Muscle of leg (tissue), 11 donors: Measurements from ENCODE around the gene CROT. TPM values are rescaled to one million over a fixed set of nuclear protein-coding genes. Genes with fewer than 3 reads are reported as not detected.
A peak's percentile ranks its signal among the peaks of the same experiment; 100 is the strongest.

Source experiments
- DNase-seq: peaks from one replicate; pipeline ENCODE4 v3.0.0; 2013
- H3K27ac ChIP-seq: one replicate; pipeline ENCODE4 v1.5.1; 2013; ENCODE audit warnings: mild to moderate bottlenecking, low read length, control low read depth
- H3K27me3 ChIP-seq: one replicate; pipeline ENCODE4 v1.6.1; 2013; ENCODE audit warnings: low read length; ENCODE audit not compliant: control insufficient read depth, insufficient read depth
- H3K36me3 ChIP-seq: one replicate; pipeline ENCODE4 v1.6.1; 2013; ENCODE audit warnings: low read length; ENCODE audit not compliant: control insufficient read depth, insufficient read depth
- H3K4me1 ChIP-seq: one replicate; pipeline ENCODE4 v1.6.1; 2013; ENCODE audit warnings: low read length; ENCODE audit not compliant: control insufficient read depth, insufficient read depth
- H3K4me3 ChIP-seq: one replicate; pipeline ENCODE4 v1.5.1; 2013; ENCODE audit warnings: low read length, control low read depth
- H3K9me3 ChIP-seq: replicated peaks from 2 replicates; pipeline ENCODE4 v1.6.1; 2013; ENCODE audit warnings: low read depth, low read length; ENCODE audit not compliant: control insufficient read depth
- WGBS: methylation state at CpG from one replicate; pipeline ENCODE4 v1.1.5; 2013; ENCODE audit warnings: missing lambda C conversion rate; ENCODE audit not compliant: insufficient coverage; 5-methylcytosine and 5-hydroxymethylcytosine counted together
- polyA plus RNA-seq, 8 donors: library from polyadenylated mRNA; unstranded; fragments of 120-200 nt; gene quantifications; one replicate each; pipeline versions ENCODE4 v1.2.1 to v1.2.3, GENCODE V29; 2013; ENCODE audit warnings: inconsistent platforms in 1 of 8, low replicate concordance in 1 of 8; ENCODE audit not compliant: insufficient read length in 8 of 8, insufficient read depth in 1 of 8
- total RNA-seq: library from RNA; stranded (reverse); fragments of 120-200 nt; gene quantifications from one replicate; pipeline ENCODE4 v1.2.4, GENCODE V29; 2013

The CROT gene
- total and polyA plus RNA-seq, 9 donors, result 7.3 to 14.7 (median 9.5) TPM

DNA sequence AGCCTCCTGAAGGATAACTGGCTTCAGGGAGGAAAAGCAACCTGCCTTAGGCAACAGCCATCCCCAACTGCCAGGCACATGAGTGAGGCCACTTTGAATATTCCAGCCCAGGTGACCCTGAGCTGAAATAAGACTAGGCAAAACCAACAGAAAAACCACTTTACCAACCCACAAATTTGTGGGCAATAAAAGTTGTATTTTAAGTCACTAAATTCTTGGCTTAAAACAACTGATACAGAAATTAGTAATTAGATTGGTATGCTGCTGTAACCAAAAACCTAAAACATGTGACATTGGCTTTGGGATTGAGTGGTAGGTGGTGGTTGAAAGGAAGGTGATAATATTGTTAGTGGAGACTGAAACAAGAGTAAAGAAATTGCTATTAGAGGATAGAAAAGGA is 90.1 kb downstream of the CROT start:
- no peak for DNase-seq
- Histone ChIP-seq H3K9me3 (no peaks in the 10 kb centered on the region), H3K27ac (no peak overlapping the region), H3K36me3 (no peaks in the 10 kb centered on the region), H3K4me3 (no peak overlapping the region), H3K4me1 (no peaks in the 10 kb centered on the region), H3K27me3 (no peaks in the 10 kb centered on the region)

DNA sequence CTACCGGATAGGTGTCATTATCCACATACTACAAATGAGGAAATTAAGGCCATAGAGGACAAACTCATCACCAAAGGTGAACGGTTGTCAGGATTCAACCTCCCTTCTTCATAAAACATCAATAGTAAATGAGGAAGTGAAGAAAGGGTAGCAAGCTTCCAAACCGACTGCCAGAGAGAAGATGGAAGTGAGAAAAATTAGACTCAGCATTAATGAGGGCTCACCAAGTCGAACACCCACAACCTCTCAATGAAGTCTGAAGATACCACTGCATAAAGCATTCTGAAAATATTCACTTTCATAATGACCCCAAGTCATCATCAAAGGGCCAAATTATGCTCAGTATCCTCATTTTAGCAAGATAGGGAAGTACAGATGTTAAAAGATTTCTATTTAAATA is 100.4 kb downstream of the CROT start:
- H3K9me3 ChIP-seq, result no peaks in the 10 kb centered on the region
- no peak overlapping the region for H3K27ac ChIP-seq
- H3K27me3 ChIP-seq, result no peaks in the 10 kb centered on the region
- DNase-seq, result peak; percentile 7
- H3K4me1 ChIP-seq, result no peaks in the 10 kb centered on the region
- no peak overlapping the region for H3K4me3 ChIP-seq
- no peaks in the 10 kb centered on the region for H3K36me3 ChIP-seq
- WGBS, result no CpG with 5 or more reads among the region's 4 CpGs

DNA sequence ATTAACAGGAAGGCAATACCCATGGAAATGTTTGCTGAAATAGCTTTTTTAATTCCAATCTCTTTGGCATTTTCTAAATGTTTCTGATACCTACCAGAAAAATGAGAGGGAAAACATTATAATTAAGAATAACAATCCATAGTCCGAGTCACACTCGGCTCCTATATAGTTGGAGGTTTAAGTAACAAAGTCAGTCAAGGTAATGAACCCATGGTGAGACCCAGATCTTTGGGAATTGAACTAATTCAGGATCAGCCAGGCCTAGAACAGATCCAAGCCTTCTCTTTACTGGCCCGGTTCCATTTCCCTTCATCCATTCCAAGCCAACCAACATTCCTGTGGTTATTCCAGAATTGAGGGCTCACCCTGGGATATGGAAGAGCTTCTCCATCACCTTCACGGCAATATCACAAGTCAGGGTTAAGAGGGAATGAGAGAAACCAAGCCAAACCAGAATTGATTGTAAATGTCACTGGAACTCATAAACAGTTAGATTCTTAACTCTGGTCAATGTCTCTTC is 101.7 kb downstream of the CROT start:
- H3K27ac ChIP-seq, result no peak overlapping the region
- no peak for DNase-seq
- WGBS, result no CpG with 5 or more reads among the region's 4 CpGs
- no peaks in the 10 kb centered on the region for H3K4me1 ChIP-seq
- no peaks in the 10 kb centered on the region for H3K36me3 ChIP-seq
- no peak overlapping the region for H3K4me3 ChIP-seq
- no peaks in the 10 kb centered on the region for H3K27me3 ChIP-seq
- no peaks in the 10 kb centered on the region for H3K9me3 ChIP-seq

DNA sequence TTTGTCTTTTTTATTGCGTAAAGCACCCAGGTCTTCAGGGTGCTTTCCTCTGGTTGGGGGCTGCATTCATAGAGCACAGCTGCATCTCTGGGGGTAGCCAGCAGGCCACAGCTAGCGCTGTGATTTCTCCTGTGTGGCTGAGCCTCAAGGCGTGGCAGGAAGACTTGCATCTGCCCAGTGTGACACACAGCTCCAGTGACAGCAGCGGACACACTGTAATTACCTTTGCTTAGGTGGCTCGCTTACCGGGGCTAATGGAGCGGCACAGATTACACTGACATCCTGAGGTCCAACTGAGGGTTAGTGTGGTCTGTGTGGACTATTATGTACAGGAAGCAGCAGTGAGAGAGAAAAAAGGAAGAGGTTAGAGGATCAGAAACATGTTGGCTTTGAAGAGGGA is 102.9 kb downstream of the CROT start:
- Histone ChIP-seq H3K4me1 (no peaks in the 10 kb centered on the region), H3K27me3 (no peaks in the 10 kb centered on the region), H3K4me3 (no peak overlapping the region), H3K9me3 (no peaks in the 10 kb centered on the region), H3K36me3 (no peaks in the 10 kb centered on the region), H3K27ac (no peak overlapping the region)
- WGBS, result 60% methylated on average over 6 of the region's 7 CpGs
- no peak for DNase-seq

Other genes starting within 250 kb of the CROT start
- gene DMTF1, start 193.2 kb upstream of the CROT start, total RNA-seq, result 98.1 TPM
- 100 to 1,000 TPM in 1 of 8 donors, 10 to 100 TPM in 7; 63.8 to 111 (median 75.4) TPM for gene DMTF1, start 193.2 kb upstream of the CROT start, polyA plus RNA-seq
- gene TMEM243, start 125.9 kb upstream of the CROT start, total RNA-seq, result 24.6 TPM
- 10 to 100 TPM; 15.2 to 24.7 (median 17.0) TPM for gene TMEM243, start 125.9 kb upstream of the CROT start, polyA plus RNA-seq
- gene ABCB4, start 130.0 kb downstream of the CROT start, total RNA-seq, result 0.49 TPM
- gene ABCB4, start 130.0 kb downstream of the CROT start, polyA plus RNA-seq, result 1 to 10 TPM in 1 of 8 donors, under 1 TPM in 7; 0.20 to 1.7 (median 0.36) TPM